Dendritic cell treated with granulocyte-macrophage colony-stimulating factor and Interleukin-4, amounts not matched to agents 40 ng/mL and 50 ng/mL, for 4 days (primary cell): ENCODE data around the gene FBXL22.

Experiments used
- H3K27ac Mint-ChIP-seq: one replicate; pipeline ENCODE4 v1.8.0; 2022; ENCODE audit warnings: mild to moderate bottlenecking, mixed read lengths
- H3K27me3 Mint-ChIP-seq: one replicate; pipeline ENCODE4 v1.8.0; 2022; ENCODE audit warnings: mild to moderate bottlenecking, mixed read lengths
- H3K36me3 Mint-ChIP-seq: one replicate; pipeline ENCODE4 v1.8.0; 2022; ENCODE audit warnings: low read depth, mixed read lengths
- H3K4me1 Mint-ChIP-seq: one replicate; pipeline ENCODE4 v1.8.0; 2022; ENCODE audit warnings: low read depth, mixed read lengths
- H3K4me3 Mint-ChIP-seq: one replicate; pipeline ENCODE4 v1.8.0; 2022; ENCODE audit warnings: mild to moderate bottlenecking, moderate library complexity, mixed read lengths
- H3K9me3 Mint-ChIP-seq: one replicate; pipeline ENCODE4 v1.8.0; 2022; ENCODE audit warnings: mixed read lengths
- intact Hi-C: fragments of 100-400 bp; cut with micrococcal nuclease; formaldehyde crosslinking; loops from one replicate; pipeline ENCODE4 v1.15.0; 2022

Gene FBXL22

DNA sequence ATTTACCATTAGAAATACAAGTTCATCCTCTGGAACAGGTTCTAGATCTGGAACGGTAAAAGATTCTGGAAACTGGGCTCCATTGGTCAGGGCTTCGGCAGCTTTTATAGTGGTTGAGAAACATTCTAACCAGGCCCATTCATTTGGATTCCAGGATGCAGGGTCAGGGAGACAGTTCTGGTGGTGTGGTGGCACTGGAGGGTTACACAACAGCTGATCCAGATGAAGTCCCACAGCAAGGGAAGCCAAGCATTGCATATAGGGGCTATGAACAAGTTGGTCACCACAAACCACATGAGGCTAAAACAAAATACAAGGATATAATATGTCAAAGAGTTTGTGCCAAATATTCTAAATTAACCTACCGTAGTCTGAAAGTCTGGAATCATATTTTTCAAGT, 43.0 kb downstream of the FBXL22 start:
- Mint-ChIP-seq H3K27me3 (no peaks in the 10 kb centered on the region), H3K4me3 (no peak overlapping the region), H3K4me1 (no peaks in the 10 kb centered on the region), H3K27ac (no peak overlapping the region), H3K9me3 (no peaks in the 10 kb centered on the region), H3K36me3 (peaks cover 72% of the 10 kb centered on the region)
- intact Hi-C loops, result no loop called here
